Activated CD4-positive, alpha-beta memory T cell treated with anti-CD3 and anti-CD28 coated beads, Interleukin-2, amount 10 ng/mL, durations not matched to agents 7 days and 5 days (primary cell): Measurements from ENCODE around the gene SLC13A5. TPM values are rescaled to one million over a fixed set of nuclear protein-coding genes. Genes with fewer than 3 reads are reported as not detected.

ENCODE experiments used
- CTCF ChIA-PET: fragments of 350-600 bp; sonication (Branson Sonifier 250); formaldehyde crosslinking; loops from one replicate; lab custom pipeline; 2021; ENCODE audit warnings: antibody characterized with exemption, inconsistent platforms; lab: Charles Lee
- POLR2A ChIA-PET: fragments of 350-600 bp; sonication (Branson Sonifier 250); formaldehyde crosslinking; loops from one replicate; lab custom pipeline; 2021; ENCODE audit warnings: antibody characterized with exemption; lab: Charles Lee
- DNase-seq: peaks from one replicate; pipeline ENCODE4 v3.0.0-alpha.2; 2020
- H3K27ac Mint-ChIP-seq: one replicate; pipeline ENCODE4 v1.8.0; 2021; ENCODE audit warnings: mild to moderate bottlenecking, mixed read lengths
- H3K27me3 Mint-ChIP-seq: one replicate; pipeline ENCODE4 v1.8.0; 2021; ENCODE audit warnings: mixed read lengths
- H3K36me3 Mint-ChIP-seq: one replicate; pipeline ENCODE4 v1.8.0; 2021; ENCODE audit warnings: low read depth, mixed read lengths
- H3K4me1 Mint-ChIP-seq: one replicate; pipeline ENCODE4 v1.8.0; 2021; ENCODE audit warnings: mixed read lengths
- H3K4me3 Mint-ChIP-seq: one replicate; pipeline ENCODE4 v1.8.0; 2021; ENCODE audit warnings: mild to moderate bottlenecking, mixed read lengths
- H3K9me3 Mint-ChIP-seq: one replicate; pipeline ENCODE4 v1.8.0; 2021; ENCODE audit warnings: mixed read lengths
- total RNA-seq, 2 experiments: library from RNA; stranded (reverse); gene quantifications; one replicate each; pipeline ENCODE4 v1.2.3, GENCODE V29; 2021

Gene SLC13A5
- total RNA-seq, 2 experiments from 2014 or later = not detected

DNA sequence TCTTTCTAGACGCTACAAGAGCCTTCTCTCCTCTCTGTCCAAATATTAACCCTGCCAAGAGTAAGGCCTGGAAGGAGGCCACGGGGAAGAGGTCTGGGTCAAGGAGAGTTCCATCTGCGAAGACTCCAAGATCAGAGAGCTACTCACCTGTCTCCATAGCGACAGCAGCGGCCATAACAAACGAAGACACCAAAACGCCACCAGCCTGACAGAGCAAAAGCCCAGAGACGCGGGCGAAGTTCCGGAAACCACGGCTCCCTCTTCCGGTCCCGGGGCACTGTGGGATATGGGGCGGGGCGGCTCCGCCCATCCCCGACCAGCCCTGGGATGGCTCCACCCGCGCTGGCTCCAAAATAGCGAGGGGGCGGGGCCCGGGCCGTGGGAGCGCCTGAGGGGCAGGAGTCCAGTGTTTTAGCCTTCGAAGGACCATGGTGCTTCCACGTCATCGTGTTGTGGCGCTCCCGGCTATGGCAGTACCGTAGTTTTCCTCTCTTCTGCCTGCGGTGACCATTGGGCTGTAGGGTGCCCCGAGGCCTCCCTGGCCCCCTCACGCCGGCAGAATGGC lies 61.7 kb downstream of the SLC13A5 start, which contains the start of the genes C17orf100 and MED31:
TSS of gene C17orf100 (plus strand) at position 409 of the 565 bp plus-strand sequence. CDS start at position 561, 152 bp downstream.
TSS of gene MED31 (minus strand) at position 252 of the 565 bp plus-strand sequence. CDS start at position 175, 77 bp downstream.
- peak; percentile 96 for DNase-seq
- Mint-ChIP-seq H3K27me3 (no peaks in the 10 kb centered on the region), H3K9me3 (no peaks in the 10 kb centered on the region), H3K4me1 (peaks cover 65% of the 10 kb centered on the region), H3K27ac (peak within 1 kb of the TSS; percentile 95), H3K36me3 (peaks cover 42% of the 10 kb centered on the region), H3K4me3 (peak within 1 kb of the TSS; percentile 91)
- POLR2A ChIA-PET = interaction anchor here (1.2 to 4.5 kb wide), 3 partner anchors 10 to 363 kb away, joined by 3 to 71 read pairs (median 5); partner anchors contain the start of genes KIAA0753 and TXNDC17
- CTCF ChIA-PET = interaction anchor here (0.8 to 2.4 kb wide), 5 partner anchors 10 to 353 kb away, joined by 3 to 17 read pairs (median 3); partner anchors contain the start of genes KIAA0753 and TXNDC17

- no peaks in the 10 kb centered on the region for H3K27me3 Mint-ChIP-seq
- peak overlapping the region; percentile 37 for H3K27ac Mint-ChIP-seq
- DNase-seq = no peak
- ChIA-PET CTCF (interaction anchor here (0.6 to 1.4 kb wide), 4 partner anchors 122 to 177 kb away, joined by 3 to 18 read pairs (median 6); no protein-coding TSS in a partner anchor), POLR2A (interaction anchor here (4.5 kb wide), 1 partner anchor 8 kb away, joined by 71 read pairs; the partner anchor contains the start of genes KIAA0753 and TXNDC17)
- no peak overlapping the region for H3K4me3 Mint-ChIP-seq
- H3K4me1 Mint-ChIP-seq = peaks cover 67% of the 10 kb centered on the region
- H3K9me3 Mint-ChIP-seq = no peaks in the 10 kb centered on the region
- H3K36me3 Mint-ChIP-seq = peaks cover 56% of the 10 kb centered on the region
Observed at GRCh38 chr17:6648181-6648580, 65.0 kb downstream of the SLC13A5 start.

DNA sequence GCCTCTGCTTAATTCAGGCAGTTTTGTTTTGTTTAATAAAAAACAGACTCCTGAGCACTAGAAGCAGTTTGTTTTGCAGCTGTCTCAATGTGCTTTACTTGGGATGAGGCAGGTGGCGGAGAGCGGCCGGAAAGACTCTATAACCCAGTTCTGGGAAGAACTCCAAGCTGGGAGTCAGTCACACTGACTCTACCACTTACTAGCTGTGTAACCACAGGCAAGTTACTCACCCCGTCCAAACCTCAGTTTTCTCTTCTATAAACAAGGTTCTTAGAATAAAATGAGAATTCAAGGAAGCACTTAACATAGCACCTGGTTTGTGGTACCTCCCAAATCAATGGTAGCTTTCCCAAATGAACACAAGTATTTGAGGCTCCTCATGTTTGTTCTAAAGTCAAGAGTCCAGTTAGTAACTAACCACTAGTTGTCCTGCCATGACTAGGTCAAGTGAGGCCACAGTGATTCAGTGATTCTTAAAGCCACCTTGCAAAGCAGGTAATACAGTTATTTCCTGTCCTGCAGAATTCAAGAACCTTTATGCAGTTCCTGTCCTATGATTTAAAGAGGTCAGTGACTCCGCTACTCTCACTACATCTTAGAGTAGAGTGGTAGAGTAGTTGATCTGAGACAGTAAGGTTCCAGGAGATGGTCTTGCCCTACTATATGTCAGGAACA lies 69.6 kb downstream of the SLC13A5 start:
- no peak for DNase-seq
- H3K27me3 Mint-ChIP-seq = no peaks in the 10 kb centered on the region
- H3K4me3 Mint-ChIP-seq = no peak overlapping the region
- peaks cover 68% of the 10 kb centered on the region for H3K4me1 Mint-ChIP-seq
- peaks cover 56% of the 10 kb centered on the region for H3K36me3 Mint-ChIP-seq
- ChIA-PET CTCF (interaction anchor here (0.7 to 0.8 kb wide), 2 partner anchors 14 to 171 kb away, joined by 3 read pairs; no protein-coding TSS in a partner anchor), POLR2A (interaction anchor here (1.6 kb wide), 2 partner anchors 24 to 199 kb away, joined by 4 read pairs; partner anchors contain the start of gene PIMREG)
- no peaks in the 10 kb centered on the region for H3K9me3 Mint-ChIP-seq
- peak overlapping the region; percentile 42 for H3K27ac Mint-ChIP-seq

DNA sequence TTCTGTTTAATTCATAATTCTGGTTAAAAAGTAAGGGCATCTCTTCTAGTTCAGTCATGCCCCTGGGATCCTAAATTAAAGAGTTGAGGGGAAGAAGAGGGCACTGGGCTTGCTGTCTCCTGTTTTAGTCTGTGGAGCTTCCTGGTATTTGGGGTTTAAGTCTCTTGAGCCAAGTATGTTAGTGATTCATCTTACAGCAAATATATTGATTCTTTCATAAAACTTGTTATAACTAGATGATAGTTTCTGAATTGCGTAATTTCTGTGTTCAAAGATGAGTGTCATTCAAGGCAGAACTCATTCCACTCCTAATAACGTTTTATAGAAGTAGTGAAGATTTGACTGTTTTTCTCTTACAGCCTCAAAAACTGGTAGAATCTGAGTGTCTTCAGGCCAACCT lies 70.6 kb downstream of the SLC13A5 start:
- Mint-ChIP-seq H3K27me3 (no peaks in the 10 kb centered on the region), H3K9me3 (no peaks in the 10 kb centered on the region), H3K4me3 (peak overlapping the region; percentile 88), H3K36me3 (peaks cover 46% of the 10 kb centered on the region), H3K27ac (peak overlapping the region; percentile 67), H3K4me1 (peaks cover 67% of the 10 kb centered on the region)
- DNase-seq = no peak
- ChIA-PET CTCF (interaction anchor here (2.2 kb wide), 1 partner anchor 8 kb away, joined by 17 read pairs; the partner anchor contains the start of genes C17orf100 and MED31), POLR2A (interaction anchor here (0.9 to 4.4 kb wide), 3 partner anchors 7 to 198 kb away, joined by 3 to 71 read pairs (median 4); partner anchors contain the start of genes C17orf100, MED31 and PIMREG)

- CTCF ChIA-PET = interaction anchor here (2.2 kb wide), 1 partner anchor 9 kb away, joined by 17 read pairs; the partner anchor contains the start of genes C17orf100 and MED31
- POLR2A ChIA-PET = interaction anchor here (1.2 to 4.4 kb wide), 6 partner anchors 9 to 1222 kb away, joined by 3 to 71 read pairs (median 10); partner anchors contain the start of genes C17orf100, MED31, NUP88 and XAF1
- H3K27me3 Mint-ChIP-seq = no peaks in the 10 kb centered on the region
- H3K36me3 Mint-ChIP-seq = peaks cover 36% of the 10 kb centered on the region
- H3K9me3 Mint-ChIP-seq = no peaks in the 10 kb centered on the region
- H3K4me3 Mint-ChIP-seq = peak overlapping the region; percentile 88
- H3K4me1 Mint-ChIP-seq = peaks cover 58% of the 10 kb centered on the region
- DNase-seq = no peak
- H3K27ac Mint-ChIP-seq = peak overlapping the region; percentile 90
Observed at GRCh38 chr17:6641247-6641863, 71.8 kb downstream of the SLC13A5 start.

GRCh38 chr17:6640536-6641246 lies 72.5 kb downstream of the SLC13A5 start, which contains the start of the genes KIAA0753 and TXNDC17:
Gene KIAA0753 (minus strand): TSS chr17:6640711. CDS start chr17:6635103, 5,608 bp downstream.
Gene TXNDC17 (plus strand): TSS chr17:6641060. CDS start chr17:6641083, 23 bp downstream.
- Mint-ChIP-seq H3K9me3 (no peaks in the 10 kb centered on the region), H3K4me3 (peak within 1 kb of the TSS; percentile 88), H3K36me3 (peaks cover 35% of the 10 kb centered on the region), H3K4me1 (peaks cover 58% of the 10 kb centered on the region), H3K27me3 (no peaks in the 10 kb centered on the region), H3K27ac (peak within 1 kb of the TSS; percentile 90)
- ChIA-PET CTCF (interaction anchor here (0.7 to 2.2 kb wide), 5 partner anchors 10 to 170 kb away, joined by 3 to 17 read pairs (median 3); partner anchors contain the start of genes C17orf100, MED31 and XAF1), POLR2A (interaction anchor here (1.0 to 4.4 kb wide), 8 partner anchors 9 to 1221 kb away, joined by 3 to 71 read pairs (median 6); partner anchors contain the start of genes C17orf100, MED31, NUP88 and PIMREG)
- peak; percentile 95 for DNase-seq

DNA sequence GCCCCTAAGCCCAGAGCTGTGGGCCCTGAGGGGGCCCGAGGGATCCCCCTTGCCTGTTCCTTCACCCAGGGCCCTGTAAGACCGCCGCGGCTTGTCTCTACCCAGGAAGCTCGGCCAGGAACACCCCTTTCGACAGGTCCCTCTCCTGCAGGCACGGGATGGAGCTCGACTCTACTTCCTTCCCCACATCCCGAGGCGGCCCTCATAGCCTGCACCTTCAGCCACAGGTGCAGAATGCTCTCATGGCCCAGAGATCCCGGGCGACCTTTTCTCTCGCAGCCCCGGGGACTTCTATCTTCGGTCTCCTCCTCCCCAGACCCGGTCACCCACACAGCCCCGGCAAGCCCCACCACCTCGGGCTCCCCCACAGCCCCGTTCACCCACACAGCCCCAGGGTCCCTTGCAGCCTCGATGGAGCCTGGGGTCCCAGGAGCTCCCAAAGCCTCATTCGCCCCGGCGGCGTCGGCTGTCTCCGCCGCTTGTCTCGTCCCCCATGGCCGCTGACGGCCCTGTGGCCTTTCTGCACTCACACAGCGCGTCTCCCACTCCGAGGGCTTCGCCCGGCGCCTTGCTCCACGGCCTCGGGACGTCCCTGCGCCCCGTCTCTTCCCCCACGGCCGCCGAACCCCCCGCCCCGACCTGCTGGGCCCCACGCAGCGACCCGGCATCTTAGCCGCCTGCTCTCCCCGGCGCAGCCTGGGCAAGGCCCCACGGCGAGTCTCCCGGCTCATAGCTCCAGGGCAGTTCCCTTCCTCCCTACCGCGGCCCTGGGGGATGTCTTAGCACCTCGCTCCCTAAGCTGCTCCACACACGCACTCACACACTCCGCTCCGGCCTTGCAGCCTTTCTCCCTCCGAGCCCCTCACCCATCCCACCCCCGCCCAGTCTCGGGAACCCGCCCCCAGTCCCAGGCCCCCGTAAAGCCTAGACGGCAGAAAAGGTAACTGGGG lies 73.3 kb downstream of the SLC13A5 start:
- no peaks in the 10 kb centered on the region for H3K9me3 Mint-ChIP-seq
- ChIA-PET CTCF (interaction anchor here (0.7 to 1.4 kb wide), 4 partner anchors 11 to 169 kb away, joined by 3 to 4 read pairs (median 3); partner anchors contain the start of gene XAF1), POLR2A (interaction anchor here (0.9 to 4.4 kb wide), 7 partner anchors 10 to 1047 kb away, joined by 3 to 71 read pairs (median 3); partner anchors contain the start of genes C17orf100, MED31, PIMREG and RNASEK)
- peaks cover 55% of the 10 kb centered on the region for H3K4me1 Mint-ChIP-seq
- peak overlapping the region; percentile 53 for H3K27ac Mint-ChIP-seq
- H3K36me3 Mint-ChIP-seq = peaks cover 33% of the 10 kb centered on the region
- H3K4me3 Mint-ChIP-seq = peak overlapping the region; percentile 88
- no peaks in the 10 kb centered on the region for H3K27me3 Mint-ChIP-seq
- DNase-seq = peak; percentile 41

DNA sequence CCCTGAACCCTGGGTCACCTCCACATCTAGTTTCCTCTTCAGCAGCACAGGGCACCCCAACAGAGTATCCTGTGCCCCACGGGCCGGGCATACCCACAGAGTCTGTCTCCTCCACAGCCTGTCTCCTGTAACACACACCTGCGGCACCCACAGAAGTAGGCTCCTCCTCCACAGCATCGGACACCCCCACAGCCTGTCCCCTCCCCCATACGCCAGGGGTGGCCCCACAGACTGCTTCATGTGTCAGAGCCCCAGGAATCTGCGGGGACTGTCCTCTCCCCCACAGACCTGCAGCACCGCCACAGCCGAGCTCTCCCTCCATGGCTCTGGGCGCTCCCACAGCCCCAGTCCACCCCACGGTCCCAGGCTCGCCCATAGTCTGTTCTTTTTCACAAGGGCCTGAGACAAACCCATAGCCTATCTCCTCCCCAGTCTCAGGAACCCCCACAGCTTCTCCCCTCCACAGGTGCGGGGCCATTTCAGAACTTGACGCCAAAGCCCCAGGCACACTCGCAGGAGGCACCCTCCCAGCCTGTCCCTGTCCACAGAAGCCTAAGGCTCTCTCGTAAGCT lies 74.1 kb downstream of the SLC13A5 start:
- H3K36me3 Mint-ChIP-seq = peaks cover 32% of the 10 kb centered on the region
- H3K4me1 Mint-ChIP-seq = peaks cover 47% of the 10 kb centered on the region
- CTCF ChIA-PET = interaction anchor here (1.2 to 1.5 kb wide), 3 partner anchors 27 to 169 kb away, joined by 3 to 6 read pairs (median 4); no protein-coding TSS in a partner anchor
- peak overlapping the region; percentile 88 for H3K4me3 Mint-ChIP-seq
- POLR2A ChIA-PET = interaction anchor here (0.9 to 4.4 kb wide), 6 partner anchors 11 to 1048 kb away, joined by 3 to 71 read pairs (median 8); partner anchors contain the start of genes C17orf100, MED31, RNASEK and TP53
- no peaks in the 10 kb centered on the region for H3K9me3 Mint-ChIP-seq
- no peaks in the 10 kb centered on the region for H3K27me3 Mint-ChIP-seq
- H3K27ac Mint-ChIP-seq = peak overlapping the region; percentile 42
- no peak for DNase-seq

DNA sequence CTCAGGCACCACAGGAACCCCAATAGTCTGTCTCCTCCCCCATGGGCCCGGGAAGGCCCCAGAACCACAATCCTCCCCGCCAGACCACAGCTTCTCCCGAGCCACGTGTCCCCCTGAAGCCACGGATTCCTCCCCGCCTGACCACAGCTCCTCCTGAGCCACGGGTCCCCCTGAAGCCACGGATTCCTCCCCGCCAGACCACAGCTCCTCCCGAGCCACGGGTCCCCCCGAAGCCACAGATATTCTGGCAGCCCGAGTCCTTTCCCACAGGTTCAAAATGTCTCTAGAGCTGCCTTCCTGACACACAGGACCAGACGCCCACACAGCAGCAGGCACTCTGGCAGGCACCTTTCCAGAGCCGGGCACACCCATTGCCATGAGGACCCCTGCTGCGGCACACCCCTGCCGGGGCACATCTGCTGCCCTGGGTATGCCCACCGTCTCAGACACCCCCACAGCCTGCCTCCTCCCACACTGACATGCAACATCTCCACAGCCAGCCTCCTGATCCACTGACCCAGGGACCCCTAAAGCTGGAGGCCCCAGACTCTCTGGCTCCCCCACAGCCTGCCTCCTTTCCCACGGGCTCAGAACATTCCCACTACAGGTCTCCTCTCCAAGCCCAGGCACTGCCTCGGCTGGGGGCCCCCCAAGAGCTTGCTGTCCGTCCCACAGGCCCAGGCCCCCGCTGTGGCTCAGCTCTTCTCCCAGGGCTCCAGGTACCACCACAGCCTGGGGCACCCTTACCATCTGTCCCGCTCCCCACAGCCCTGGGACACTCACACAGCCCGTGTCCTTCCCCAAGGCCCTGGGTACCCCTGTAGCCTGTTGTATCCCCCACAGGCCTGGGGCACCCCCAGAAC lies 74.9 kb downstream of the SLC13A5 start:
- CTCF ChIA-PET = interaction anchor here (1.5 kb wide), 1 partner anchor 165 kb away, joined by 6 read pairs; no protein-coding TSS in a partner anchor
- no peak overlapping the region for H3K27ac Mint-ChIP-seq

More for the DNA sequence above, 74.9 kb downstream of the SLC13A5 start:
- Mint-ChIP-seq H3K27me3 (no peaks in the 10 kb centered on the region), H3K9me3 (no peaks in the 10 kb centered on the region), H3K4me1 (peaks cover 39% of the 10 kb centered on the region), H3K36me3 (peaks cover 31% of the 10 kb centered on the region), H3K4me3 (peak overlapping the region; percentile 41)
- POLR2A ChIA-PET = interaction anchor here (4.4 kb wide), 1 partner anchor 12 kb away, joined by 71 read pairs; the partner anchor contains the start of genes C17orf100 and MED31
- DNase-seq = no peak
